Inferior parietal cortex (tissue), 1 donor: ENCODE measurements around the gene ALK.
A peak's percentile ranks its signal among the peaks of the same experiment; 100 is the strongest.

ENCODE experiments used
- DNase-seq: peaks from one replicate; pipeline ENCODE4 v3.0.0-alpha.2; 2016; ENCODE audit errors: extremely low spot score

Gene ALK

GRCh38 chr2:29718076-29718686, 203.2 kb downstream of the ALK start:
- peak; percentile 10 for DNase-seq

DNA sequence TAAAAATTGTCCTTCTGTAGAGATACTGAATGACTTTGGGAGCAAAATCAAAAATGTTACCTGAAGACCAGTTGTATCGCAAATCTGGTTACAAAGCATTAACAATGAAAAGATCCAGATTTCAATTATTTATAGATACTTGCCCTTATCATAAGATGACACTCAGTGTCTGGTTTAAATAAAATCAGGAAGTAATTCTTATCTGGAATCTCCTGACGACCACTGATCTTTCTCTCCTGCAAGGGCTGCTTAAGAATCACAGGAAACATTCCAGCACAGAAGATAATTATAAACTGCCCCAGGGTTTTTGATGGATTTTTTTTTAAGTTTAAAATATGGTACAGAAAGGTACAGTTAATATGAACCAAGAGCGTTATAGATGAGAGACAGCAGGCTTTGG, 205.7 kb downstream of the ALK start:
- DNase-seq, result no peak

DNA sequence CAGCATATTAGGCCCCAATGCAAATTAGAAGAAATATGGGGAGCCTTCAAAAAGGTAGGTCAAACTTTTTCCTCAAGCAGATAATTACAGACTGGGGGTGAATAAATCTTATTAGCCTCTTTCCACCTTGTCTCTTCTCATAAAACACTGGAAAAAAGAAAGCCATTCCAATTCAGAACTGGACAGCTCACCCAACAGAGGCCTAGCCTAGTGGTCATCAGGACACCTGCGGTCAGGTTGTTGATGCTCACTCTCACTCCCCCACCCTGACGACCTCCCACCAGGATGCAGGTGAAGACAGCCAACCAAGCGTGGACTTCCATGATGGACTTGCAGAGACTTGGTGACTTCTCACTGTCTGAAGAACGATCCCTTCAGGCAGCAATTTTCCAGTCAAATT, 207.1 kb downstream of the ALK start:
- DNase-seq, result no peak

DNA sequence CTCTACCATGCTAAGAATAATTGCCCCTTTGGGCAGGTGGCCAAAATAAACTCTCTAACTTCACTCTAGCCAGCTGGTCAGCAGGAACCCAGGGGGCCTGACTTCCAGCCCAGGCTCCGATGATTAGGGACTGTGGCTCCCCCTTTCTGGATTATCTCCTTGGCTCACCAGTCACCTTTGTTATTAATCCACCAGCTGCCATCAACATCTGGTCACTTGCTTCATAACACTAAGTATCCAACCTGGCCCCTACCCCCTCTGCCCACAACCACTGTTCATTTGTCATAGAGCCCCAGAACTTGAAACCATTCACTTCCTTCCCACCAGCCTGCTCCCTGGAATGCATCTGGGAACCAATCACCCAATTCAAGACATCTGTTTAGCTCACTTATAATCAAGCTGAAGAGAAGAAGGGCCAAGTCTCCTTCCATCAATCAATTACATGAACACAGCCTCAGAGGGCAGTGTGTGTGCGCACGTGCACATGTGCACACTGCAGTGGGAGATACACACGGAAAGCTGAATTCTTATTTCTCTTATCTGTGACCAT, 215.1 kb downstream of the ALK start:
- no peak for DNase-seq

DNA sequence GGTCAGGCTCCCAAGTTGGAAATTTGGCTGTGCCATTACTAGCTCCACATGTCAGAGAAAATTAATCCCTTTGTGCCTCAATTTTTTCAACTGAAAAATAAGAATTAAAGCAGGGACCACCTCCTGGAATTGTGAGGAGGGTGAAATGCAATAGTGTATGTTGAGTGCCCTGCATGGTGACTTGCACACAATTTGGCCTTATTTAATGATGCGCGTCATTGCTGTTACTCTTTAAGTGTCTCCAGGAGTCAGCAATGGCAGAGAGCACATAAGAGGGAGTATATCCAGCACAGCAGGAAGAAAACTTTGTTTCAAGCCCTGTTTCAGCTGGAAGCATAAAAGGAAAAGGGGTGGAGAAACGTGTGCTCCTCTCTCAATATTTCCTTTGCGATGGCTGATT, 215.8 kb downstream of the ALK start:
- no peak for DNase-seq

DNA sequence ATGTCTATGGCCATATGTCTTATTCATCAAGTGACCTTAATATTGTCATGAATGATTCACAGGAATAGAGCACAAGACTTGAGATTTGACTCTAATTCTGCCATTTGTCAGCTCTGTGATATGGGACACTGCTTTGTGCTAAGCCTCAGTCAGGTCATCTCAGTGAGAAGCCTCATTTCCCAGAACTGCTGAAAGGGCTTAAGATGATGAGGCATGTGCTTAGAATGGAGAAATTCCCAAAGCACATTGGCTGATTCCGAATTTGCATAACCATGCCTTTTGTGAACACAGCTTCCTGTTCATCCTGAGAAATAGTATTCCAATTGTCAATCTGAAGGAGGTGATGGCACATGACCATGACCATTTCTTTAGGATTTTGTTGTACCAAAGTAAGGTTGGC, 218.1 kb downstream of the ALK start:
- no peak for DNase-seq

DNA sequence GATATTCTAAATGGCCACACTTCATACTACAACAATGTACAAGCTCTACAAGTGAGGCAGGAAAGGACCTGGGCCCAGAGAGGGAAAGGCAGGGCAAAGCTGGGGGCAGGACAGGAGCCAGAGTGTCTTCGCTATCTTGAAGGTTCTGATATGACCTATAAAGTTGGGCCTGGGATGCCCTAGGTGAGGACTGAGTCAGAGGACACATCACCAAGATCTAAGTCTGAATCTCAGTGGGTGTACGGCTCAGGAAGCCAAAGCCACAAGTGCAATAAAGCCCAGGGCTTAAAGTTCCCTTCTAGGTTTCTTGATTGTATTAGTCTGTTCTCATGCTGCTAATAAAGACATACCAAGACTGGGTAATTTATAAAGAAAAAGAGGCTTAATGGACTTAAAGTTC, 219.1 kb downstream of the ALK start:
- DNase-seq, result no peak

DNA sequence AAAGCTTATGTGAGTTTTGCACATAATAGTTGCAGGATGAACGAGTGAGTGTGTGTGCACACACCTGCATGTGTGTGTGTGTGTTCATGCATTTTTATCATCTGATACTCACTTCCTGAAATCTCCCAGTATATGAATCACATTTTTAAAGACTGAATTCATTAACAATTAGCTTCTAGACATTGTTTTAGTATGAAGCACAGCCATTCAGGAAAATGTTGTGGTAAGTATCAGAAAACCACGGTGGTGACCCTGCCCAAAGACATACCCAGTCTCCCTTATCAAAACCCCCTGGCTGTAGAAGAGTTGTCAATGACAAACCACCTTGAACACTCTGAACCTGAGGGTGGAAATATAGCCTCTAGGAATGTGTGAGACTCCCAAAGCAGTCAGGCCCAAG, 220.8 kb downstream of the ALK start:
- DNase-seq, result no peak

GRCh38 chr2:29699045-29699444, 222.3 kb downstream of the ALK start:
- no peak for DNase-seq

- DNase-seq, result no peak
These were observed 223.2 kb downstream of the ALK start for GRCh38 chr2:29698216-29698615.

- no peak for DNase-seq
These were observed 223.7 kb downstream of the ALK start for GRCh38 chr2:29697715-29698114.

DNA sequence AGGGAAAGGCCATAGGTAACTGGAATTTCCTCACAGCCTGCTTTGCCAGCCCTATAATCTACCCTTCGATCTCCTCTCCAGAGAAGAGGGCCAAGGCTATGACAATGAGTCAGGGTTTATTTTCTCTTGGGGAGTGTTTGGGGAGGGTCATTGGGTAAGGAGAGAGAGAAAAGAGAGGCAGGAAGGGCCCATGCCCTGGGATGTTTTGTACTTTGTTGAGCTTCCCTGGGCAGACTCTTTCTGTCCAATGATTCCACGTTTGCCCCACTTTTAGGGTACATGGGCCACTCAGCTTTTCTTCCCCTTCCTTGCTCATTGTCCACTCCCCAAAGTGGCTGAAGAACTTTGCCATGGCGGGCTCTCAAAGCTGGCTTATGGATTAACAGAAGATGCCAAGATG, 224.2 kb downstream of the ALK start:
- DNase-seq, result no peak

GRCh38 chr2:29694741-29695140, 226.6 kb downstream of the ALK start:
- no peak for DNase-seq

GRCh38 chr2:29691391-29691950, 229.9 kb downstream of the ALK start:
- no peak for DNase-seq

DNA sequence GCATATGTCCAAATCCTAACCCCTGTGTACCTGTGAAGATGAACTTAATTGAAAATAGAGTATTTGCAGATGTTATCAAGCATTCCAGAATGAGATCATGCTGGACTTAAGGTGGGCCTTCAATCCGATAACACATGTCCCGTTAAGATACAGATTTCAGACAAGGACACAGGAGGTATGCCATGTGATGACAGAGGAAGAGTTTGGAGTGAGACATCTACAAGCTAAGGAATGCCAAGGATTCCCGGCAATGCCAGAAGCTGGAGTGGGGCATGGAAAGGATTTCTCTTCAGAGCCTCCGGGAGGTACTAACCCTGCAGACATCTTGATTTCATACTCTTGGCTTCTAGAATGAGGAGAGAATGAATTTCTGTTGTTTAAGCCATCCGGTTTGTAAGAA, 231.7 kb downstream of the ALK start:
- DNase-seq, result no peak

- DNase-seq, result no peak
These were observed 233.0 kb downstream of the ALK start for GRCh38 chr2:29688429-29688828.

- DNase-seq, result no peak
These were observed 234.3 kb downstream of the ALK start for GRCh38 chr2:29687121-29687520.

- no peak for DNase-seq
These were observed 244.4 kb downstream of the ALK start for GRCh38 chr2:29676886-29677453.

DNA sequence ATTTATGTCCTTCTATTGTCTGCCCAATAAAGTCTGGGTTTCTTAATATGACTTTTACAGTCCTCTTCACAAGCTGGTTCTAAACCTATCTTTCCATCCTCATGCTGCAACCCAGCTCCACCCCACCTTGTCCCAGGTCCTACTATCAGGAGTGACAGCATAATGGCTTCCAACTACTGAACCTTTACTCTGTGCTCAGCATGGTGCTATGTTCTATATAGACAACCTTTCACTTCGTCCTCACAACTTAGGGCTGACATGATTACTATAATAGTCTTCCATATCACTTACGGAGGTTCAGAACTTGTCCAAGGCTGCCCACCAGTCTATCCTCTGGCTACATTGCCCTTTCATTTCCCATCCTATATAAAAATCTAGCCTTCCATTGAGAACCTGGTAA, 256.8 kb downstream of the ALK start:
- DNase-seq, result no peak

GRCh38 chr2:29663268-29663667, 258.1 kb downstream of the ALK start:
- no peak for DNase-seq

- no peak for DNase-seq
These were observed 258.5 kb downstream of the ALK start for GRCh38 chr2:29662861-29663260.

GRCh38 chr2:29660201-29660600, 261.2 kb downstream of the ALK start:
- no peak for DNase-seq

GRCh38 chr2:29659178-29659577, 262.2 kb downstream of the ALK start:
- DNase-seq, result no peak

DNA sequence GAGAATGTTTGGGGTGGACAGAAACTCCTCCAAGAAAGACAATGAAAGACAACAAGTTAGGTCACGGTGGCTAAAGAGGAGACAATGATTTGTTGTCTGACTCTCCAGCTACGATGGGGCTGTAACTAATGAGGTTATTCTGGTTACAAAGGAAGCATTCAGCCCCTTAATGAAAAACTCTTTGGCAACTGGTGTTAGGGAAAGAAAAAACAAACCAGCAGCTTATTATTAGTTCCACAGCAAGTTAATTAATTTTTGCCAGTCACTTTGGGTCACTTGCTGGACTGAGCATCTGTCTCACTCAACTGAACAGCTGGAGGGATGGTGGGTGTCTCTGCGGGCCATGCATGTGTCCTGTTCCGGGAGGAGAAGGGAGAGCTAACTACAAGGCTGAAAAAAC, 263.7 kb downstream of the ALK start:
- peak; percentile 62 for DNase-seq
